Fibroblast of lung (primary cell): ENCODE results near the gene RAET1E.

Experiments
- EZH2 ChIP-seq: IDR thresholded peaks from 2 replicates; pipeline ENCODE4 v1.5.1; 2012; ENCODE audit warnings: low read length, control low read depth, mild to moderate bottlenecking; ENCODE audit errors: missing control alignments
- TF ChIP-seq, protein P1 (sequence below), 2 donors: IDR thresholded peaks in 1 of 2; conservative IDR thresholded peaks in 1 of 2; 1 replicate in 1 of 2; 2 replicates in 1 of 2; pipeline ENCODE4 v1.5.1; 2011 to 2012; ENCODE audit warnings: low read length in 2 of 2, control low read depth in 1 of 2, inconsistent platforms in 1 of 2, low read depth in 1 of 2, mild to moderate bottlenecking in 1 of 2

DNA sequence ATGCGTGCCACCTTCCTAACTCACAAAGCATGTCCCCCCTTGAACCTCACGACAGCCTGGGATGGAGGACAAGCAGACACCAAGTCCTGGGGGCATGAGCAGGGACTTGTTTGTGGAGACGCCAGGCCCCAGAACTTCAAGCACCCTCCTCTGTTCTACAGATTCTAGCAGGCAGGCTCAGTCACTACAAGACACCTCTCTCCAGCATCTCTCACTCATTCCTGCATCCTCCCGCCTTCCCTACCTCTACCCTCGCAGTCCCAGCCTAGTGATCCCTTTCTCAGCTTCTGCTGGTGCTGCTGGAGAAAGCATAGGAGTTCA lies 37.4 kb downstream of the RAET1E start:
- TF ChIP-seq, protein P1, sequence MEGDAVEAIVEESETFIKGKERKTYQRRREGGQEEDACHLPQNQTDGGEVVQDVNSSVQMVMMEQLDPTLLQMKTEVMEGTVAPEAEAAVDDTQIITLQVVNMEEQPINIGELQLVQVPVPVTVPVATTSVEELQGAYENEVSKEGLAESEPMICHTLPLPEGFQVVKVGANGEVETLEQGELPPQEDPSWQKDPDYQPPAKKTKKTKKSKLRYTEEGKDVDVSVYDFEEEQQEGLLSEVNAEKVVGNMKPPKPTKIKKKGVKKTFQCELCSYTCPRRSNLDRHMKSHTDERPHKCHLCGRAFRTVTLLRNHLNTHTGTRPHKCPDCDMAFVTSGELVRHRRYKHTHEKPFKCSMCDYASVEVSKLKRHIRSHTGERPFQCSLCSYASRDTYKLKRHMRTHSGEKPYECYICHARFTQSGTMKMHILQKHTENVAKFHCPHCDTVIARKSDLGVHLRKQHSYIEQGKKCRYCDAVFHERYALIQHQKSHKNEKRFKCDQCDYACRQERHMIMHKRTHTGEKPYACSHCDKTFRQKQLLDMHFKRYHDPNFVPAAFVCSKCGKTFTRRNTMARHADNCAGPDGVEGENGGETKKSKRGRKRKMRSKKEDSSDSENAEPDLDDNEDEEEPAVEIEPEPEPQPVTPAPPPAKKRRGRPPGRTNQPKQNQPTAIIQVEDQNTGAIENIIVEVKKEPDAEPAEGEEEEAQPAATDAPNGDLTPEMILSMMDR (conservative IDR thresholded peaks at IDR 0.05 in 1 of 2, IDR thresholded peaks at IDR 0.05 in 1 of 2; ENCODE audit: low read depth in 1 of 2, low read length in 2 of 2): no peak
- TF ChIP-seq EZH2: no peak
